ENCODE measurements around the gene PLPP1. TPM values are rescaled to one million over a fixed set of nuclear protein-coding genes. Genes with fewer than 3 reads are reported as not detected.
"Not testable (repeated sequence)": the region's sequence is repeated elsewhere in the genome, so short reads cannot be mapped to it uniquely, and the experiment has no call there.

PLPP1 gene
- polyA plus RNA-seq, 1 donor from 2014 or later: 9.5 TPM

- Mint-ChIP-seq H3K4me1 (no peaks in the 10 kb centered on the region), H3K4me3 (no peak overlapping the region), H3K27ac (no peak overlapping the region), H3K9me3 (no peaks in the 10 kb centered on the region), H3K36me3 (no peaks in the 10 kb centered on the region), H3K27me3 (peaks cover 2% of the 10 kb centered on the region)
Measured at GRCh38 chr5:55564721-55565120, 30.0 kb upstream of the PLPP1 start.

- Mint-ChIP-seq H3K36me3 (no peaks in the 10 kb centered on the region), H3K27me3 (peaks cover 6% of the 10 kb centered on the region), H3K4me3 (no peak overlapping the region), H3K9me3 (no peaks in the 10 kb centered on the region), H3K4me1 (peaks cover 0 to 1% (median 0%) of the 10 kb centered on the region in 3 donors), H3K27ac (no peak overlapping the region)
Measured at GRCh38 chr5:55558484-55558883, 23.7 kb upstream of the PLPP1 start.

DNA sequence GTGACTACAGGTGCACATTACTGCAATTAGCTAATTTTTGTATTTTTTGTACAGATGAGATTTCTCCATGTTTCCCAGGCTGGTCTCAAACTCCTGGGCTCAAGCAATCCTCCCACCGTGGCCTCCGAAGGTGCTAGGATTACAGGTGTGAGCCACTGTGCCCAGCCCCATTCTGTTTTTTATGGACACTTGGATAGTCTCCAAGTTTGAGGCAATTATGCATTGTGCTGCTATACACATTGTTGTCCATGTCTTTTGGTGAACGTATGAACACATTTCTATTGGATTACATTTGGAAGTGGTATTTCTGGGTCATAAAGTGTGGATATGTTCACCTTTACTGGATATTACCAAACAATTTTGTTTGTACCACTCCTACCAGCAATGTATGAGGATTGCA lies 22.4 kb upstream of the PLPP1 start:
- Mint-ChIP-seq H3K27me3 (peaks cover 6% of the 10 kb centered on the region), H3K4me3 (no peak overlapping the region), H3K9me3 (no peaks in the 10 kb centered on the region), H3K4me1 (peaks cover 0 to 1% (median 0%) of the 10 kb centered on the region in 3 donors), H3K36me3 (no peaks in the 10 kb centered on the region), H3K27ac (peak overlapping the region in 1 of 3 donors; percentile 73)

DNA sequence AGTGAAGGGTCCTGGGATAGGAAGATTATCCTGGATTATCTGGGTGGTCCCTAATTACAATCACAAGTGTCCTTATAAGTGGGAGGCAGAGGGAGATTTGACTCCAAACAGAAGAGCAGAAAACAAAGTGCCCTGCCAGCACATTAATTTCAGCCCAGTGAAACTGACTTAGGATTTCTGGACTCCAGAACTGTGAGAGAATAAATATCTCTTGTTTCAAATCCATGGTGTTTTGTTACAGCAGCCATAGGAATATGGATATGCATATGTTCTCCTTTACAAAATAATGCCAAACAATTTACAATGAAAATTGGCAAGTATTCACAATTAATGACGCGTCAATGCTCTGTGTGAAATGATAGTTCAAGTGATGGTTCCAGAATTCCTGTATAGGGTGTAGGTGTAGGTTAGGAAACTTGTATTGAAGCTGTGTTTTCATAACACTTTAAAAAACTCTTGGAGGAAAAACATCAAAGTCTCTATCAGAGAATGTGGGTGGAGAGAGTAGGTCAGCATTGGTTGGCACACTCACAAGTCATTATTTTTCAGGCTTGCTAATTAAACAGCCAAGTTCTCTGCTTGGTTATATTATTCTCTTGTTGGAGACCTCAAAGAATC lies 19.9 kb upstream of the PLPP1 start:
- no peak overlapping the region for H3K4me3 Mint-ChIP-seq

DNA sequence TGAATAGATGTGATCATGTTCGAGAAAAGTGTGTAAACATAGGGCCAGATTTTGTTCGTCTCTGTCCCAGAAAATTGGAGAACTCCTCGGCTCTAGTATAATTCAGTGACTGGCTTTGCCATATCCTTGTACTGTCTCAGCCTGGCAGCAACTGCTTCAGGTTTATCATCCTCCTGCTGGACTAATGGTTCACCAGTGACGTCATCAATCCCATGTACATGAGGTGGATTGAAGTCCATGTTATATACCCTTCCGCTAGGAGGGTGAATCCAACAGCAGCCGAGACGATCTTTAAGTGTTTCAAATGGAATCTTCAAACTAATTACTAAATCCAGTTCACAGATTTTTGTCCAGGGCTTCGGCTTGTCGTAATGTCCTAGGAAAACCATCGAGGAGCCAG lies 17.1 kb upstream of the PLPP1 start:
- H3K9me3 Mint-ChIP-seq: no peaks in the 10 kb centered on the region
- no peak overlapping the region for H3K27ac Mint-ChIP-seq
- peaks cover 12% of the 10 kb centered on the region for H3K27me3 Mint-ChIP-seq
- peaks cover 0 to 1% (median 0%) of the 10 kb centered on the region in 3 donors for H3K4me1 Mint-ChIP-seq
- no peak overlapping the region for H3K4me3 Mint-ChIP-seq
- H3K36me3 Mint-ChIP-seq: no peaks in the 10 kb centered on the region

More for the DNA sequence above, 19.9 kb upstream of the PLPP1 start:
- H3K9me3 Mint-ChIP-seq: no peaks in the 10 kb centered on the region
- peaks cover 0 to 1% (median 0%) of the 10 kb centered on the region in 3 donors for H3K4me1 Mint-ChIP-seq
- H3K27ac Mint-ChIP-seq: no peak overlapping the region
- H3K36me3 Mint-ChIP-seq: no peaks in the 10 kb centered on the region
- peaks cover 10% of the 10 kb centered on the region for H3K27me3 Mint-ChIP-seq

- Mint-ChIP-seq H3K4me1 (peaks cover 0 to 1% (median 0%) of the 10 kb centered on the region in 3 donors), H3K27me3 (peaks cover 12% of the 10 kb centered on the region), H3K4me3 (no peak overlapping the region), H3K9me3 (no peaks in the 10 kb centered on the region), H3K36me3 (no peaks in the 10 kb centered on the region), H3K27ac (no peak overlapping the region)
Measured at GRCh38 chr5:55551358-55551757, 16.6 kb upstream of the PLPP1 start.

- Mint-ChIP-seq H3K9me3 (no peaks in the 10 kb centered on the region), H3K4me1 (no peaks in the 10 kb centered on the region), H3K36me3 (no peaks in the 10 kb centered on the region), H3K27me3 (peaks cover 11% of the 10 kb centered on the region), H3K4me3 (no peak overlapping the region), H3K27ac (no peak overlapping the region)
Measured at GRCh38 chr5:55547781-55548180, 13.0 kb upstream of the PLPP1 start.

DNA sequence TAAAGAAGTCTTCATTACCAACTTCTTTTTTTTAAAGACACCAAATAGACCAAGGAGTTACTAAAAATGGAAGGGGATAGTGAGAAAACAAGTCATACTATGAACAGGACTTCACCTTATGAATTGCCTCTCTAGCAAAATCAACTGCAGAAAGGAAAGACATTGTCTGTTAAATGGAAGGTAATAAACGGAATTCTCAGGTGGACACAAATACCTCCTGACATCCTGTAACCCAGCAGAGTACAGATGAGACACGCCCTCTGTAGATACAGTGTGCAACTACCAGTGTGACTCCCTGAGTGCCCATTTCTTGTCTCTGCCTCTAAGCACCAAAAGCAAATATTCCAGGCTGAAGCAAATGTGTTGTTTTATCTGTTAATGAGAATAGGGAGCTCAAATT lies 12.2 kb upstream of the PLPP1 start:
- Mint-ChIP-seq H3K9me3 (no peaks in the 10 kb centered on the region), H3K4me1 (no peaks in the 10 kb centered on the region), H3K27ac (no peak overlapping the region), H3K36me3 (no peaks in the 10 kb centered on the region), H3K4me3 (no peak overlapping the region), H3K27me3 (peaks cover 9% of the 10 kb centered on the region)

DNA sequence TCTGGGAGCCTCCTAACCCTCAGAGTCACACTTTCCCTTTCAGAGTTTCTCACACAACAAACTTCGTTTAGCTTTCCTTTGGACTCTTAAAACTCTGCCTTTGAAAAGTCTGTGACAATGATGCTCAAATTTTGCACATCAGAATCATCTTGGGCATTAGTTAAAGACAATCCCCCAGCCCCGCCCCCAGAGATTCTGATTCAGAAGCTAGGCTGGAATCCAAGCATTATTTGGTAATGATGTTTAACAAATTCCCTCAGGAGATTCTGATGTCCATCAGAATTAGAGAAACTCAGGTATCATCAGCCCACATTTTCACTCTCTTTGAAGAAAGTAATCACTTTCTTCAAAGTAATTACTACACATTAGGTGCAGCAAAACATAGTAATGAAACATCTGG lies 9.6 kb upstream of the PLPP1 start:
- Mint-ChIP-seq H3K4me3 (no peak overlapping the region), H3K27ac (peak overlapping the region in 1 of 3 donors; percentile 10), H3K36me3 (no peaks in the 10 kb centered on the region), H3K27me3 (peaks cover 6% of the 10 kb centered on the region), H3K4me1 (peaks cover 8 to 20% (median 12%) of the 10 kb centered on the region in 3 donors), H3K9me3 (no peaks in the 10 kb centered on the region)

GRCh38 chr5:55541056-55541635 lies 6.4 kb upstream of the PLPP1 start:
- Mint-ChIP-seq H3K4me3 (no peak overlapping the region), H3K27ac (peak overlapping the region in 1 of 3 donors; percentile 29), H3K4me1 (peaks cover 16 to 28% (median 21%) of the 10 kb centered on the region in 3 donors), H3K9me3 (no peaks in the 10 kb centered on the region), H3K36me3 (no peaks in the 10 kb centered on the region), H3K27me3 (peaks cover 1% of the 10 kb centered on the region)

- Mint-ChIP-seq H3K36me3 (no peaks in the 10 kb centered on the region), H3K4me3 (peak overlapping the region in 2 of 4 donors; percentile 14 to 29), H3K9me3 (no peaks in the 10 kb centered on the region), H3K27ac (no peak overlapping the region), H3K27me3 (peaks cover under 1% of the 10 kb centered on the region), H3K4me1 (peaks cover 16 to 35% (median 23%) of the 10 kb centered on the region in 3 donors)
Measured at GRCh38 chr5:55540525-55540924, 5.8 kb upstream of the PLPP1 start.

GRCh38 chr5:55540024-55540423 lies 5.3 kb upstream of the PLPP1 start:
- Mint-ChIP-seq H3K27ac (peak overlapping the region in 1 of 3 donors; percentile 23), H3K9me3 (no peaks in the 10 kb centered on the region), H3K27me3 (no peaks in the 10 kb centered on the region), H3K36me3 (no peaks in the 10 kb centered on the region), H3K4me3 (peak overlapping the region in 1 of 4 donors; percentile 42), H3K4me1 (peaks cover 18 to 40% (median 25%) of the 10 kb centered on the region in 3 donors)

GRCh38 chr5:55538661-55539060 lies 3.9 kb upstream of the PLPP1 start:
- no peaks in the 10 kb centered on the region for H3K27me3 Mint-ChIP-seq
- H3K9me3 Mint-ChIP-seq: no peaks in the 10 kb centered on the region
- peak overlapping the region; percentile 25 to 87 (median 70) for H3K4me3 Mint-ChIP-seq
- H3K36me3 Mint-ChIP-seq: no peaks in the 10 kb centered on the region
- peaks cover 22 to 44% (median 29%) of the 10 kb centered on the region in 3 donors for H3K4me1 Mint-ChIP-seq
- peak overlapping the region; percentile 42 to 79 (median 73) for H3K27ac Mint-ChIP-seq

DNA sequence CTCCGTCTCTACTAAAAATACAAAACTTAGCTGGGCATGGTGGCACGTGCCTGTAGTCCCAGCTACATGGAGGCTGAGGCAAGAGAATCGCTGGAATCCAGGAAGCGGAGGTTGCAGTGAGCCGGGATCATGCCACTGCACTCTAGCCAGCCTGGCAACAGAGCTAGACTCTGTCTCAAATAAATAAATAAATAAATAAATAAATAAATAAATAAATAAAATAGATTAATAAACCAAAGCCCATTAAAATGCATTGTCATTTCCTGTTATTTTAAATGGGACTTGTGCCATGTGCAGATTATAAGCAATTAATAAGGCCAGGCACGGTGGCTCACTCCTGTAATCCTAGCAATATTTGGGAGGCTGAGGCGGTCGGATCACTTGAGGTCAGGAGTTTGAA lies 2.6 kb upstream of the PLPP1 start:
- not testable (repeated sequence) for H3K27ac Mint-ChIP-seq, H3K9me3 Mint-ChIP-seq, H3K27me3 Mint-ChIP-seq, H3K36me3 Mint-ChIP-seq
- peak overlapping the region in 1 of 4 donors; percentile 40 for H3K4me3 Mint-ChIP-seq
- peaks cover 27 to 49% (median 33%) of the 10 kb centered on the region in 3 donors for H3K4me1 Mint-ChIP-seq

GRCh38 chr5:55535199-55535905 lies 588 bp upstream of the PLPP1 start:
- peak overlapping the region; percentile 73 to 93 (median 82) for H3K27ac Mint-ChIP-seq
- no peaks in the 10 kb centered on the region for H3K9me3 Mint-ChIP-seq
- peak overlapping the region; percentile 92 to 96 (median 96) for H3K4me3 Mint-ChIP-seq
- peaks cover 23 to 39% (median 27%) of the 10 kb centered on the region in 3 donors for H3K4me1 Mint-ChIP-seq
- no peaks in the 10 kb centered on the region for H3K36me3 Mint-ChIP-seq
- no peaks in the 10 kb centered on the region for H3K27me3 Mint-ChIP-seq
